GM12873 (cell line): ENCODE data around the gene DIPK1C.

Source experiments
- CTCF ChIP-seq: IDR thresholded peaks from 2 replicates; pipeline ENCODE4 v1.5.1; 2012; ENCODE audit warnings: low read depth, mild to moderate bottlenecking, moderate library complexity, low read length, control low read depth; ENCODE audit not compliant: insufficient read depth; ENCODE audit errors: missing control alignments

The DIPK1C gene

GRCh38 chr18:74457043-74457724 is at the start of gene DIPK1C:
TSS of gene DIPK1C (minus strand) at chr18:74457308. CDS start at chr18:74457259, 49 bp downstream.
- TF ChIP-seq CTCF: no peak

DNA sequence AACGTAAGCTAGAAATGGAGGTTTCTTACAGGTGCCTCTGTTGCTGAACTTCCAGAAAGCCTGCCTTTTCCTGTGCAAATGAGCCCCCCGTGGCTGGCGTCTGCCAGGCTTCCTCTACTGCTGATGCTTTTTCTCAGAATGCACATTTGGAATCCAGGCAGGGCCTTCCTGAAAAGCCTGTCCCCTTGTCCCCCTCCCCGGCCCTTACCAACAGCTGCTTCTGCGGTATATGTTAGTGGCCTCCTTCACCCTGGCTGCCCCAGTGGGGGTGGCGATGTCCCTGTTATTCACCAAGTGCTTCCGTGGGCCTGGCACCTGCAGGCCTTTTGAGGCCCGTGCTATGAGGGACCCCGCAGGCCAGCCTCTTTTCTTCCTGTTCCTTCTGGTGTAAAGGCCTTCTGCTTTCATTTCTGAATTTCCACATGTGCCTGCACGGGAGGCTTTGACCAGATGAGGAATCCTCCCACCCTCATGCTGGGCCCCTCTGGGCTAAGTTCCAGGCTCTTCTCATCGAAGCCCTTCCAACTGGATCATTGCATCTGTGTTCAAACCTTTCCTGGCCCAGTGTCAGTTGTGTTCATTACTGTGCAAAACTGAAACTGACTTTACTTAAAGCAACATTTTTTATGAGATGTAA is 49.5 kb upstream of the DIPK1C start:
- no peak for TF ChIP-seq CTCF

DNA sequence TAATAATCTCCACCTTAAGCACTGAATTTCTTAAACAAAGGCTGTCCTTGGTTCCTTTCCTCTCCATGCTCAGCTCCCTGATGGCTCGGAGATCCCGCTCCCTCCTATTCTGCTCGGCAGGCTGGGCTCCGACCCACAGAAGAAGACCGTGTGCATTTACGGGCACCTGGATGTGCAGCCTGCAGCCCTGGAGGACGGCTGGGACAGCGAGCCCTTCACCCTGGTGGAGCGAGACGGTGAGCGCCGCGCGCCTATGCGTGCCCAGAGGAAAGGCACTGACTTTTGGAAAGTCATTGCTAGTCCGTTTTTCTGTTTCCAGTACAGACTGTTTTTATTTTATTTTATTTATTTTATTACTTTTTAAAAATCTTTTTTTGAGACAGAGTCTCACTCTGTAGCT is 48.7 kb upstream of the DIPK1C start:
- TF ChIP-seq CTCF: no peak

GRCh38 chr18:74503137-74503536 is 46.0 kb upstream of the DIPK1C start:
- TF ChIP-seq CTCF: no peak

- no peak for TF ChIP-seq CTCF
Measured at GRCh38 chr18:74501386-74501785, 44.3 kb upstream of the DIPK1C start.

GRCh38 chr18:74500372-74500771 is 43.3 kb upstream of the DIPK1C start:
- TF ChIP-seq CTCF: no peak

GRCh38 chr18:74499633-74500032 is 42.5 kb upstream of the DIPK1C start:
- TF ChIP-seq CTCF: no peak
